ENCODE measurements around the gene IP6K1.
"Not testable (repeated sequence)": the region's sequence is repeated elsewhere in the genome, so short reads cannot be mapped to it uniquely, and the experiment has no call there.

Gene IP6K1

DNA sequence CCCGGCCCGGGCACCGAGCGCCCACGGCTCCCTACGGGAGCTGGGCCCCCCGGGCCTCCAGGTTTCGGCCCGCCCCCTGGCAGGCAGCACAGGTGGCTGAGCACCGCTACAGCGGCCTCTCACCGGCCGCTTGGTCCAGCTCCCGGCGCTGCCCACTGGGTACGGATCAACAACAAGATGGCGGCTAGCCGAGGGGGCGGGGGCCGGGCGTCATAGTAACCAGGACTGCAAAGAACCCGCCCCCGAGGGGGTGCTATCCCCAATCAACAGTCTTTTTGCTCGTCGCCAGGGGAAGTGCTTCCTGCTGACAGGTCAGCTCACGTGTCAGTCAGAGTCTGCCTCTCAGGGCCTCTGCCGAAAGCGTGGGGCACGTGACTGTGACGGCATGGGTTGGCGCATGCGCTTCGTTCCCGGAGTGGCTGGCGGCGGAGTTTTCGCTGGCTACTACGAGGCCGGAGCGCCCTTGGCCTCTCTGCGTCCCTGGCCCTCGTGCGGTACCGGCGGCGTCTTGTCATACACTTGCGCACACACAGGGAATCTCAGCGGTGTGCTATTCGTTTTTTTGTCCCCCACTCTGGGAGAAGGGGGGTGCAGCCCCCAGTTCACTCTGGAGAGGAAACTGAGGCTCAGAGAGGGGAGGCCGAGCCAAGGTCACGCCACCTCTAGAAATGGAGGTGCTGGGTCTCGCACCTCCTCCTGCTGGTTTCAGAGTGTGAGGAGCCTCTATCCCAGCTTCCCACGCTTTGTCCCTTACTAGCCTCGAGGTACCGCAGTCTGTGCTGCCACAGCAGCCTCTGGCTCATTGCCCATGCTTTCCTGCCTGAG, at the start of gene IP6K1:
IP6K1 (minus strand) TSS at position 186 of the 825 bp plus-strand sequence. CDS start 38,502 bp downstream, outside the sequence.
- peak; percentile 99 for DNase-seq

DNA sequence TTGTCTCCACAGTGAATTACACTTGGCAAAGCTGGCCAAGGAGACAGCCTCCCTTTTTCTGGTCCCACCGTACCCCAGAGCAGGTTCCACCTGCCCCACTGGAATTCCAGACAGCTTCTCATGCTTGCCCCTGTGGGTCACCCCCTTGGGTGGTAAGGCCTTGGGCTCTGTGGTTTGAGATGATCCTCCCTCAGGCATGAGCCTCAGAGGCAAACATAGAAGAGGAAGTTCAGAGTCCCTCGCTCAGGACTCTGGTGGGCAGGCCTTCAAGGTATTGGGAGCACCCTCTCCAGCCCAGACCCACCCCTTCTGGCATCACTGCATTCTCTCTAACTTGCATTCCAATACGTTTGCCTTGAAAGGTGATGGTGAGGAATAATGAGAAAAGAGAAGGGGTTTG, 45.0 kb upstream of the IP6K1 start:
- DNase-seq: no peak

DNA sequence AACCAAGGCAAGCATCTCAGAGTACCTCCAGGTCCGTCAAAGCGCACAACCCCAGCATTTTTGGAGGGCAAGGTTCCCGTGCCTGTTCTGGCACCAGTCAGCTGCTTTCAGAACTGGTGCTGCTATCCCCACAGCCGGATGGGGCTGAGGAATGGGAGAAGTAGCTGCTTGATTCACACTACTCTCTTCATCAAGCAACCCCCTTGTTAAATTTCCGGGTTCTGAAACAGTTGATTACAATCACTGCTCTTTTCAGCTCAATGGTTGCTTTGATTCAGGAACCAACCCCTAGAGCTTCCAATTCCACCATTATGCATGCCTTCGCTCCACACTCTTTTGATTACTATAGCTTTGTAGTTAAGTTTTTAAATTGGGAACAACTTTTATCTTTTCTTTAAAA, 39.7 kb upstream of the IP6K1 start:
- DNase-seq: no peak

DNA sequence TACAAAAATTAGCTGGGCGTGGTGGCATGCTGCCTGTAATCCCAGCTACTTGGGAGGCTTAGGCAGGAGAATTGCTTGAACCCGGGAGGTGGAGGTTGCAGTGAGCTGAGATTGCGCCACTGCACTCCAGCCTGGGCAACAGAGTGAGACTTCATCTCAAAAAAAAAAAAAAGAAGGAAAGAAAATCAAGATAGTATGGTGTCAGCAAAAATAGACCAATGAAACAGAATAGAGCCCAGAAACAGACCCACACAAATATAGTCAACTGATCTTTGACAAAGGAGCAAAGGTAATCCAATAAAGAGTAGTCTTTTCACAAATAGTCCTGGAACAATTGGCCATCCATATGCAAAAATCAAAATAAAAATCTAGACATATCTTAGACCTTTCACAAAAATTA, 36.8 kb upstream of the IP6K1 start:
- DNase-seq: not testable (repeated sequence)

DNA sequence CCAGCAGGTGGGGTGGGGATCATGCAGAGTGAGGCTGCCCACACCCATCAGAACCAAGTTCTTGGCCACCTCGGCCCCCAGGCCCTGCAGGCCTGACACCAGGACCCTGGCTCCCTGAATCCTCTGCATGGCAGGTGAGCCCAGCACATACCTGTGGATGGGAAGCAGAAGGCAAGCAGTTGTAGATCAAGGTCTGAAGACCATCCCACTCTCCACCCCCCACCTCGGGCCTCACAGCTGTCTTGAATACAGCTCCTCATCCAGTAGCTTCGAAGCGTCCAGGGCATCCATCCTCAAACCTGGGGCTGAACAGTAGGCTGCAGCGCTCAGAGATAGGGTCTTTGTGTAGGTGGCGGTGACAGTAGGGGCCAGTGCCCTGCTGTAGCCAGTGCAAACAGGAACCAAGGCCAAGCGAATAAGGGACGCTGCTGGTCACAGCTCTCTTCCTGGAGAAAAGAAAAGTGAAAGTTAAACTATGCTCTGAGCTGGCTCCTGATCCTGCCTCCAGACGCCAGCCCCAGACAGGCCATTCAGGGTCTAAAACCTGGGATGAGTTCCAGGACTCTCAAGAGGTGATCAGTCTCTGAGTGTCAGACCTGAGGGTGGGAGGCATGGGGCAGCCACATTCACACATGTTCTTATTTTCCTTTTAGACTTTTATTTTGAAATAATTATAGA, 27.3 kb upstream of the IP6K1 start, which contains the start of gene UBA7:
UBA7 (minus strand) TSS at position 457 of the 678 bp plus-strand sequence; CDS start at position 291, 166 bp downstream.
- DNase-seq: no peak

DNA sequence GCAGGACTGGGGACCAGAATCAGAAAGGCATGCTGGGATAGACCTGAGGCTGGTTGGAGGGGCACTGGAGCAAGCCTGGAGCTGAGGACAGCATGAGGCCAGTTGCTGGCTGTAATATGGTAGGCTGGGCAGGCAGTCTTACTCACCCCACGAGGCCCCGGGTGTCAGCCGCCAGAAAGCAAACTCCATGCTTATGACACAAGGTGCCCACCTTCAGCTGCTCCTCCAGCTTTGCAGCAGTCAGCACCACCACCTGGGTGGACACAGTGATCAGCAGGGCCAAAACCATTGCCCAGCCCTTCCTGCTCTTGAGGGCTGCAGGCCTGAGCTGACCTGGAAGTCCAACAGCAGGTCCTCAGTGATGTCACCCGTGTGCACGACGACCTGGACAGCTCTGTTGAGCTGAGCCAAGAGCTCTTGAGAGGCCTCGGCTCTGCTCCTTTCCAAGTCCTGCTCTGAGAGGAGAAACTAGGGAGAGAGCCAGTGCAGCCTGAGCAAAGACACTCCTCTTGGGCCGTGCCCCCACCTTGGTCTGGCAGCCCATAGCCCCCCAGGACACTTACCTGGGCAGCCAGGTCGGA, 26.7 kb upstream of the IP6K1 start:
- DNase-seq: no peak

DNA sequence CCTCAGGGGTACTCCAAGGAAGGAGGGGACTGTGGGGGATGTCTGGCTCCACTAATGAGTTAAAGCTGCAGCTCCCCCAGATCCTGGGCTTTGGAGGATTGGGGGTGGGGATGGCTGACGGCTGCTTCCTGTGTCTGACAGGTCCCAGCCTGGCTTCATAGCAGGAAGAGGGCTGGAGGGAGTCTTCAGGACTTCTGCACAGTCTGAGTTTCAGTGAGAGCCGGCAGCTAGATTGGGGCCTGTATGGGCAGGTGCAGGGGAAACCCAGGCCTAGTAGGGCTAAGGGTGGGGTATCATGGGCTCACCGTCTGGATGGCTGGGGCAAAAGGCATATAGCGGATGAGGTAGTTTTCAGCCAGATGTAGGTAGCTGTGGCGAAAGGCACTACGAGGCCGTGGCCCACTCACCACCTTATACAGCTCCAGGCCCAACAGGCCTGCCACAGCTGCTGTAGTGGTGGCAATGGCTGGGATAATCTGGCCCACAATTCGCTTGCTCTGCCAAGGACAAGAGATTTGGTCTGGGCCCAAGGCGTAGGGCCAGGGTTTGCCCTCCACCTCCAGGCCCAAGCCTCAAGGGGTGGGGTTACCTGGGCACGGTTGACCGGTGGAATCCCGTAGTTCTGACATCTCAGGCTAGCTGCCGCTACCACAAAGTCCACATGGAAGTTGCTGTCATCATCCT, 21.2 kb upstream of the IP6K1 start:
- no peak for DNase-seq

DNA sequence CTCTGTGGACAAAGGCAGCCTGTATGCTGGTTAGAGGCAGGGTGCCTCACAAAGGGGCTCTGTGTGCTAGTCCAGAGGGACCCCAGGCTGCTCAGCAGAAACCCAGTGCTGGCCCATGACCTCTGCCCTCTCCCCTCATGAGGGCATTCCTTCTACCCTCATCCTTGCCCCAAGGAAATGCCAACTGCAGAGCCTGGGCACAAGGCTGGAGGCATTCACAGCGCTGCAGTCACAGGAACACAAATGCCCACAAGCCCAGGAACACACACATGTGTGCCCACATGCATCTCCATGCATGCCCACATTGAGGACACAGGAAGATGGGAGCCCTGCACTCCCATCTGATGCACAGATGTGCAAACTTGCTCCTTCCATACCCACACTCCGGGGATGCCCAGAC, 20.5 kb upstream of the IP6K1 start:
- no peak for DNase-seq

DNA sequence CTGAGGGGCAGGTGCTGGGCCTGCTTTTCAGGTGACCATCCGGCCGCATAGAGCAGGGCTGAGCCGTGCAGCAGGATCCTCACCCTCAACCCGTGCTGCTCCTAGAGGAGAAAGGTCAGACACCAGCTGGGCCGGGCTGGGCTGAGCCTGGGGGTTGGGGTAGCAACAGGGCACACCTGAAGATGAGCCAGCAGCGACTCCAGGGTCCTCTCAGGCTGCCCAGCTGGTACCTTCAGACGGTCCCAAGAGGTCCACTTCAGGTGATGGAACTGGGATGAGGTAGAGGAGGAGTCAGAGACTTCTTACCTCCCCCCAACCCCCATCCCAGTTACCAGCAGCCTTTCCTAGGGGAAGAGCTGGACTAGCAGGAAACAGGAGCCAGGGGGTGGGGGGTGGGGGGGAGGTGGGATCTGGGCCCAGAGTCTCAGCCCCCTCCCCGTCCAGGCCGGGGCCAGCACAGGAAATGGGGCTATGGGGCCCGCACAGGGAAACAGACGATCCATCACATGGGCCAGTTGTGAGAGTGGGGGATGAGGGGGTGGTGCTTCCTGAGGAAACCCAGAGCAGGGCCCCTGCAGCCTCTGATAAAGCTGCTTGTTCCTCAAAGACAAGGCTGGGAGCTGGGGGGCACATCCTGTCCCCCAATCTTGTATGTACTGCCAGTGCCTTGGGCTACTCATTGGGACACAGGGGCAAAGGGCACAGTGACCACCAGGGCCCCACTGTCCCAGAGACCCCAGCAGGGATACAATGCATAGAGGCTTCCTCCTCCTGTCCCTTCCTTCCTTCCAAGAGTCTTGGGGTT, 19.8 kb upstream of the IP6K1 start:
- no peak for DNase-seq

DNA sequence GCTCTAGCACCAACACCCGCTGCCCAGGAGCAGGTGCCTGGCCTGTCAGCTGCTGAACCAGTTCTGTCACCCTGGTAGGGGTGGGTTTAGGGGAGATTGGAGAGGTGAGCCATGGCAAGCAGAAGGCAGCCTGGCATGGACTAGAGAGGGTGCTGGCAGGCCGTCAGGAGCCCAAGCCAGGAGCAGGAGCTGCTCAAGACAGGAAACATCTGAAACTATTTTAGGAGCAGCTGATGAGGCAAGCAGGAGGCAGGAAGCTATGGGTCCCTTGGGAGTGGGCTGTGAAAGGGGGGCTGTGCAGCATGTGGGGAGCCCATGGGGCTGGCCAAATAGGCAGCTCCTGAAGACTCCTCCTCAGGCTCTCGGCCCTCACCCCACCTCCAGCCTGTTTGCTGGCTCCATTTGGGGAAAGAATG, 19.0 kb upstream of the IP6K1 start:
- no peak for DNase-seq

DNA sequence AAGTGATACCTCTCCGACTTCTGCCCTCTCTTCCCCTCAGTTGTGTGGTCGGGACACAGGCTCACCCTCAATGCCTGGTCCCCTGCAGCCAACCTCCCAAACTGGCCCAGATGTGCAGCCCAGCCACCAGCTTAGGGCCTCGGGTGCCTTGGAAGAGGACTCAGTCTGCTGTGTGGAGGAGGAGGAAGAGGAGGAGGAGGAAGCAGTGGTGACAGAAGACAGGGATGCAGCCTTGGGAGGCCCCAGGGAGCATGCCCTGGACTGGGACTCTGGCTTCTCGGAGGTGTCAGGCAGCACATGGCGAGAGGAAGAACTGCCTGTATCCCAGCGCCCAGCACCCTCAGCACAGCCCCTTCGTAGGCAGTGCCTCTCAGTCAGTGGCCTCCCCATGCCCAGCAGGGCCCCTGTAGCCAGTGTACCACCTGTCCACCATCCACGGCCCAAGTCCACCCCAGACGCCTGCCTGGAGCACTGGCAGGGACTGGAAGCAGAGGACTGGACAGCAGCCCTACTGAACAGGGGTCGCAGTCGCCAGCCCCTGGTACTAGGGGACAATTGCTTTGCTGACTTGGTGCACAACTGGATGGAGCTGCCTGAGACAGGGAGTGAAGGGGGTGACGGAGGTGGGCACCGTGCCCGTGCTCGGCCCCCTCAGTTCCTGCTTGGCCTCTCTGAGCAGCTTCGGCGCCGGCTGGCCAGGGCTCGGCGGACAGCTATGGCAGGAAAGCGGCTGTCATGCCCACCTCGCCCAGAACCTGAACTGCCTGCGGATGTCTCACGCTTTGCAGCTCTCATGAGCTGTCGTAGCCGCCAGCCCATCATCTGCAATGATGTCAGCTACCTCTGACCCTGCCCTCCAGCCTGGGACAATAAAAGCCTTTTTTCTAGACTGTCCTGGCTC, 18.0 kb upstream of the IP6K1 start:
- DNase-seq: no peak

DNA sequence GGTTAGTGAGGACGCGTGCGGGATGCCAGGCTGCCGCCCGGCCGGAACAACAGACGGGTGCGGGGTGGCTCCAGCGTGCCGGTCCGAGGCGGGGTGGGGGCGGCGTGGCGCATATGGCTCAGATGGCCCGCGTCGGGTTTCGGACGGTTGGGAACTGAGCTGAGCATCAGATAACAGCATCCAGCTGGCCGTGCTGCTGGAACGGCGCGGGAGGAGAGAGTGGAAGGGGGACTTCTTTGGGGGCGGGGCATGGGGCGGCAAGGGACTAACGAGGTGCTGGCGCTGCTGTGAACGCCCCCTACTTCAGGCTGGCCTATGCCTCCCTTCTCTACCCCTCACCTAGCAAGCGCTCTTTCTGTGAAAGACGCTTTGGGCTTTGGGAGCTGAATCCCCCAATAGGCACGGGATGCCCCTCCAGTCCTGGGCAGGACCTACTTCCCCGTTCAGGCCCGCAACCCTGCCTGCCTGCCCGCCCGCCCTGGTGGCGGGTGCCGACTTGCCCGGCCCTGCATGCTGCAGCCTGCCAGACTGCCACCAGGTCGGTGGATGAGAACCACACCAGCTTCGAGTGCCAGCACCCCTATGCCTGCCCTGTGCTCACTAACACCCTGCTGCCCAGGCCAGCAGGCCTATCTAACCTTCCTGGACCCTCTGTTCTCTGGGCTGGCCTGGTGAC, 17.3 kb upstream of the IP6K1 start:
- DNase-seq: peak; percentile 22

DNA sequence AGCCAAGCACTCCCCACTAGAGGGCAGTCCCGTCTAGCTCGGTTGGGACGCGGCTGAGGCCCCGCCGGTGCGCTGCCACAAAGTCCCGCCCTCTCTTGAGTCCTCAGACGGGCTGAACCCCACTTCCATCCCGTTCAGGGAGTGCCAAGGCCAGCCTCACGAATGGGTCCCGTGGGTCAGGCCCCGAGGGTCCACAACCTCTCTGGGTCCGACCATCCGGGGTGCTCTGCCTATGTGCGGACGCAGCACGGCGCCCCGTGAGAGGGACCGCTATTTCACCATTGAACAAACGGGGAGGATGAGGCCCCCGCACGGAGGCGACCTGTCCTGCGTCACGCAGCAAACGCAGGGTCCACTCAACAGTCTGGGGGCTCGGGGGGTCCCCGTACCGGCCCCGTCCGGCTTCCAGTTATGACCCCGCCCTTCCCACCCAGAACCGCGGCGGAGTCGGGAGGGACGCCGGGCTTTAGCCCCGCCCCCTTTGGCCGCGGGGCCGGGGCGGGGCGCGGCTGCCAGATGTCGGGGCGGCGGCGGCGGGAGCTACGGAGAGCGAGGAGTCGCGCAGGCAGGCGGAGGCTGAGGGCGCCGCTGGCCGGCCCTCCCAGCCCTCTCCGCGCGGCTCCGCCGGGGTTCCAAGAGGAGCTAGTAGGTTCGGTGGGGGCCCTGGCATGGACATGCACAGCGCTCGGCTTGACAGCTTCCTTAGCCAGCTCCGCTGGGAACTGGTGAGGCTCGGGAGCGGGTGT, 16.6 kb upstream of the IP6K1 start, which contains the start of gene INKA1:
INKA1 (plus strand) TSS at position 543 of the 746 bp plus-strand sequence; CDS start at position 675, 132 bp downstream.
- peak; percentile 81 for DNase-seq

DNA sequence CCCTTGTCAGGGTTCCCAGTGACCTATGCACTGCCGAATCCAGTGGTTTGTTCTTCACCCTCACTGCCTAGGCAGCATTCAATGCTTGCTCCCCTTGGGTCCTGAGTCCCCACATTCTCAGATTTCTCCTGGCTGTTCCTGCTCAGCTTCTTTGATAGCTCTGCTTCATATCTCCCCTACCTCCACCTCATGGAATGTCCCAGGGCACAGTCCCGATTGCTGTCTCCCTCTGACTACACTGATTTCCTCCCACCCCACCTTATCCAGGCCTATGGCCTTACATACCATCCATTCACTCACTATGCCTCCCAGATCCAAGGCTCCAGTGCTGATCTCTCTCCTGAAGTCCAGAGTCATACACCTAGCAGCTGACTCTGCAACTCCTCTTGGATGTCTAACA, 14.8 kb upstream of the IP6K1 start:
- DNase-seq: no peak

DNA sequence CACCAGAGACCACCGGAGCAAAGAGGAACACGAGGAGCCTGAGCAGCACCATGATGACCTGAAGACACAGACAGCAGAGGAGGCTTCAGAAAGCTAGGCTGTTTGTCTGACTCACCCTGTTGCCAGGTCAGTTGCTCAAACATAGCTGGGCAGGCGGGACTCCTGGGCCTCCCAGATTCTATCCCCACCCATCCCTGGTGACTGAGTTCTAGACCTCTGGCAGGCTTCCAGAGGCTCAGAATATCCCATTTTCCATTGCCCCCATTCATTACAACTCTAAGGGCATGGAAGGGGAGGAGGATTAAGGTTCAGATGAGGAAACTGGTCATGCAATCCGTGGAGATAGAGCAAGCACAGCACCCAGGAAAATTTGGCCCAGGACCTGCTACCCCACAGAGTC, 13.4 kb upstream of the IP6K1 start, which contains the start of gene CDHR4:
CDHR4 (minus strand) TSS at position 113 of the 400 bp plus-strand sequence; CDS start at position 52, 61 bp downstream.
- no peak for DNase-seq

DNA sequence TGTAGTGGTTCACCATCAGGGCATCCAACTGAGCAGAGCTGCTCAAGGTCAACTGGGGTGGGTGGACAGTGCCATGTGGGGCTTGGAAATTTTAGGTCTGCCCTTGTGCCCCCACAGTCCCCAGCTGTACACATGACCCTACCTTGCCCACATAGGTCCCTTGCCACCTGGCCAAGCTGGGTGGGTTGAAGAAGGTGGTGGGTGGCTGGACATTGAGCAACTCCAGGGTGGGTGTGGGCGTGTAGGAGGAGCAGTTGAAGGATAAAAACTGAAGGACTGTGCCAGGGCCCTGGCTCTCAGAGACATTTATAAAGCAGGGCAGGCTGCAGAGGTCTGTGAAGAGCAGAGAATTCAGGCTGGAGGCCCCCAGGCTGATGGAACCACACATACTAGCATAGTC, 12.8 kb upstream of the IP6K1 start:
- no peak for DNase-seq

DNA sequence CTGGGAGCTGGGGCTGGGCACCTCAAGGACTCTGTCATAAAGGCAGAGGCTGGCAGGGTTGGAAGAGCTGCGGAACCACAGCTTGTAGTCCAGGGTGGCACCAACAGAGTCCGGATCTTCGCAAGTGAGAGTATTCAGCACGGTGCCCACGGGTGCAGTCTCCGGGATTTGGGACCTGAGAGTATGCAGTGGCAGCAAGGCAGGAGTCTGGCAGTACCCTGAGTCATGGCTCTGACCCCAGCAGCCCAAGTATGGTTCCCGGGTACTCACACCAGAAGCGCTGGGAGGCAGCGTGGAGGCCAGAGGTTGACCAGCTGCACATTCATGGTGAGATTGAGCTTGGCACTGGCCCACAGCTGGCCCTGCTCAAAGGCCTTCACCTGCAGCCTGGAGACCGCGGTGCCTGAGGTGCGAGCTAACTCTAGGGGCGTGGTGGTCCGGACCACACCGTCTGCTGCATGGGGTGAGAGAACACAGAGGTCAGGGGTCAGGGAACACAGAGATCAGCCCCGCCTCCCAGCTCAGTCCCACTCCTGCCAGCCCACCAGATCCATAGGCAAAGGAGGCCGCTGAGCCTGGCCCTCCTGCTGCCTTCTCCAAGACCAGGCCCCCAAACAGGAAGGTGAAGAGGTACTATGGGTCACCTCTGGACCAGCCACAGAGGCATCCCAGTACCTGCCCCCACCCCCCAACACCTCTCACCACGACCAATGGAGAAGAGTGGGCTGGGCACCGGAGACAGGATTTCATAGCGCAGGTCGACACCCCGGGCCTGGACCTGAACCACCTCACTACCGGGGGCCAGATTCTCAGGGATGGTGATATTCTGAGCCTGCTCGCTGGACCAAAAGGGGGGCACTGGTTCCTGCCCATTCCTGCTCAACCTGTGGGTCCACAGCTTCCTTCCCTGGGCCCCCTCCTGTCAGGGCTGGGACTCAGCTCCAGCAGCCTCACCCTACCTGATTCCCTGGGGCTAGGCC, 8.9 kb upstream of the IP6K1 start:
- DNase-seq: no peak

DNA sequence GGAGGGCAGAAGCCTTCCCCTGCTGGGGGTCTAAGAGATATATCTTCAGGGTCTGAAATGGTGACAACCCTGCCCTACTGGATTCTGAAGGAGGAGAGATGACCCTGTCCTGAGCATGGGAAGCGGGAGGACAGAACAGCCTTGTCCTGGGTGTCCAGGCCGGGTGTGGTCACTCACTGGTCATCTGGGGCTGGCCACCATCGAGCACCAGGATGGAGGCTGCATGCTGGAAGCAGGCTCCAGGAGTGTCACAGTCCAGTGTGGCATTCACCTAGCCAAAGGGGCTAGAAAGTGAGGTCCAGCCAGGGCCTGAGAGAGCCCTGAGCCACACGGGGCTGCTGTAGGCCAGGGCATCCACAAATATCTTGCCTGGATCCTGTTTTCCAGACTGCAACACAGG, 8.1 kb upstream of the IP6K1 start:
- DNase-seq: no peak
